Panc1 (cell line): ENCODE data around the gene CCDC154. TPM values are rescaled to one million over a fixed set of nuclear protein-coding genes. Genes with fewer than 3 reads are reported as not detected.
"Not testable (repeated sequence)": the region's sequence is repeated elsewhere in the genome, so short reads cannot be mapped to it uniquely, and the experiment has no call there.

Source experiments
- ATAC-seq: fragments of 200-7000 bp; cut with Tn5 transposase; 2 replicates; pipeline ENCODE4 v1.9.1; 2020; ENCODE audit warnings: mild to moderate bottlenecking, moderate library complexity
- BruUV-seq: library from RNA; stranded (reverse); fragments of 400-500 nt; replicated peaks from 2 replicates; lab custom pipeline; 2021; lab: Mats Ljungman, UMichigan
- CTCF ChIA-PET: fragments of 300-600 bp; sonication (Branson Sonifier 250); formaldehyde crosslinking; loops from one replicate; lab custom pipeline; 2022; ENCODE audit warnings: antibody characterized with exemption; lab: Charles Lee
- POLR2A ChIA-PET: fragments of 300-600 bp; sonication (Branson Sonifier 250); formaldehyde crosslinking; loops from one replicate; lab custom pipeline; 2022; ENCODE audit warnings: antibody characterized with exemption; lab: Charles Lee
- DNase-seq: peaks from one replicate; pipeline ENCODE4 v3.0.0-alpha.2; 2010; ENCODE audit warnings: low read depth, low spot score
- H3K27ac ChIP-seq: 2 replicates; pipeline ENCODE4 v1.5.1; 2011; ENCODE audit warnings: mild to moderate bottlenecking, low read length, inconsistent platforms
- H3K27me3 ChIP-seq: fragments of 200-500 bp; sonication (Bioruptor generic); 2 replicates; pipeline ENCODE4 v1.6.0; 2014; ENCODE audit warnings: low read length, inconsistent platforms; ENCODE audit not compliant: control insufficient read depth, insufficient read depth
- H3K36me3 ChIP-seq: fragments of 200-500 bp; sonication (Bioruptor generic); 2 replicates; pipeline ENCODE4 v1.5.1; 2014; ENCODE audit warnings: inconsistent platforms, mild to moderate bottlenecking, low read length, moderate library complexity; ENCODE audit not compliant: control insufficient read depth, insufficient read depth
- H3K4me1 ChIP-seq: 2 replicates; pipeline ENCODE4 v1.5.1; 2011; ENCODE audit warnings: inconsistent platforms, mild to moderate bottlenecking, low read length, moderate library complexity; ENCODE audit not compliant: control insufficient read depth, insufficient read depth
- H3K4me3 ChIP-seq, 2 experiments: 2 replicates each; pipeline ENCODE4 v1.5.1; 2011 to 2012; ENCODE audit warnings: low read depth in 2 of 2, low read length in 2 of 2, mild to moderate bottlenecking in 2 of 2, inconsistent platforms in 1 of 2, moderate library complexity in 1 of 2
- H3K9me3 ChIP-seq: fragments of 200-500 bp; sonication (Bioruptor generic); 2 replicates; pipeline ENCODE4 v1.5.1; 2014; ENCODE audit warnings: low read depth, mild to moderate bottlenecking, inconsistent platforms, low read length, moderate library complexity; ENCODE audit not compliant: control insufficient read depth, insufficient read depth
- POLR2AphosphoS5 ChIP-seq: IDR thresholded peaks from 2 replicates; pipeline ENCODE4 v1.6.1; 2012; ENCODE audit warnings: mild to moderate bottlenecking, low read depth, low read length, moderate library complexity
- SIN3A ChIP-seq: IDR thresholded peaks from 2 replicates; pipeline ENCODE4 v1.6.1; 2012; ENCODE audit warnings: low read depth, mild to moderate bottlenecking, low read length, moderate library complexity, borderline replicate concordance; ENCODE audit not compliant: insufficient read depth
- TCF7L2 ChIP-seq: IDR thresholded peaks from 2 replicates; pipeline ENCODE4 v1.6.1; 2011; ENCODE audit warnings: mild to moderate bottlenecking, low read depth, low read length, inconsistent platforms
- in situ Hi-C: cut with HindIII; loops from 2 replicates; pipeline ENCODE4 v1.10.0; 2016; ENCODE audit warnings: low sequenced_read_pairs, low pct_unique_long_range_greater_than_20kb
- intact Hi-C: fragments of 100-400 bp; cut with micrococcal nuclease; formaldehyde crosslinking; loops from one replicate; pipeline ENCODE4 v1.10.0; 2022; ENCODE audit not compliant: unreplicated experiment
- total RNA-seq: library from RNA; stranded (reverse); gene quantifications from one replicate; pipeline ENCODE4 v1.2.1, GENCODE V29; 2021; ENCODE audit not compliant: unreplicated experiment
- TF ChIP-seq, protein P1 (sequence below), 2 experiments: IDR thresholded peaks; 2 replicates each; pipeline ENCODE4 v1.6.1; 2011 to 2012; ENCODE audit warnings: low read depth in 2 of 2, control low read depth in 1 of 2, low read length in 1 of 2, mild to moderate bottlenecking in 1 of 2, moderate library complexity in 1 of 2; ENCODE audit not compliant: insufficient read depth in 1 of 2
- TF ChIP-seq, protein P2 (sequence below): fragments of 450-650 bp; IDR thresholded peaks from 2 replicates; pipeline ENCODE4 v1.5.1; 2017; ENCODE audit warnings: mild to moderate bottlenecking

Gene CCDC154
- total RNA-seq, 1 experiment from 2014 or later: 2.0 TPM

DNA sequence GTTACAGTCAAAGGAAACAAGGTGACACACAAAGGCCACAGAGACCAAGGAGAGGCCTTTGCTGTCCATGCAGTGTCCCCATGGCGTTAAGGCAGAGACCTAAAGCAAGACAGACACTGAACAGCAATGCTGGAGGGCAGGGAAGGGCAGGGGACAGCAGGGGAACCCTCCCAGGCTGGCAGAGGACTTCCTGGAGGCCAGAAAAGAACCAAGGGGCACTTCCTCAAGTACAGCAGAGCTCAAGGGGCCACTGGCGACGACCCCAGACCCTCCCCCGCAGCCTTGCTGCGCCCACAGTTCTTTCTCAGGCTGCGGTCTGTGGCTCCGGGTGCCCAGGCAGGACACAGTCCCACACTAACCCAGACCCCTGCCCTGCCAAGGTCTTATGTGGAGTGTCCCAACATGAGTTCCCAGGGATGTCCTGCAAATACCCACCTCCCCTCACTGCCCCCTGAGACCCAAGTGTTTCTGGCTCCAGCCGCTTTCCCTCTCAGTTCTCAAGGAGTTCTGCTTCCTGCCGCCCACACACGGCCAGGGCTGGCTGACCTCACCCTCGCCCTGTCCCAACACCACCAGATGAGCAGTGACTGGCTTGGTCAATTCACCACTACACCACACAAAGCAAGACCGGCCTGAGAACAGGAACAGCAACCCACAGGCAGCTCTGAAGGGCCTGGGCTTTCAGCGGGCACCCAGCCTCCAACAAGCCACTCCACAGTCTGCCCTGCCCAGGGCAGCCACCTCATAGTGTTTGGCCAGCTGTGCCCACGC, 26.3 kb upstream of the CCDC154 start:
- Histone ChIP-seq H3K27me3 (no peaks in the 10 kb centered on the region), H3K36me3 (no peaks in the 10 kb centered on the region; the same call in 1 of the 2 replicates), H3K9me3 (no peaks in the 10 kb centered on the region), H3K27ac (peak overlapping the region; percentile 19; the same call in 1 of the 2 replicates), H3K4me3 (no peak overlapping the region), H3K4me1 (peaks cover 28% of the 10 kb centered on the region)
- ATAC-seq (no peak), DNase-seq (no peak)
- no TSS peak for BruUV-seq
- TF ChIP-seq POLR2AphosphoS5: no peak
- TF ChIP-seq, protein P1, sequence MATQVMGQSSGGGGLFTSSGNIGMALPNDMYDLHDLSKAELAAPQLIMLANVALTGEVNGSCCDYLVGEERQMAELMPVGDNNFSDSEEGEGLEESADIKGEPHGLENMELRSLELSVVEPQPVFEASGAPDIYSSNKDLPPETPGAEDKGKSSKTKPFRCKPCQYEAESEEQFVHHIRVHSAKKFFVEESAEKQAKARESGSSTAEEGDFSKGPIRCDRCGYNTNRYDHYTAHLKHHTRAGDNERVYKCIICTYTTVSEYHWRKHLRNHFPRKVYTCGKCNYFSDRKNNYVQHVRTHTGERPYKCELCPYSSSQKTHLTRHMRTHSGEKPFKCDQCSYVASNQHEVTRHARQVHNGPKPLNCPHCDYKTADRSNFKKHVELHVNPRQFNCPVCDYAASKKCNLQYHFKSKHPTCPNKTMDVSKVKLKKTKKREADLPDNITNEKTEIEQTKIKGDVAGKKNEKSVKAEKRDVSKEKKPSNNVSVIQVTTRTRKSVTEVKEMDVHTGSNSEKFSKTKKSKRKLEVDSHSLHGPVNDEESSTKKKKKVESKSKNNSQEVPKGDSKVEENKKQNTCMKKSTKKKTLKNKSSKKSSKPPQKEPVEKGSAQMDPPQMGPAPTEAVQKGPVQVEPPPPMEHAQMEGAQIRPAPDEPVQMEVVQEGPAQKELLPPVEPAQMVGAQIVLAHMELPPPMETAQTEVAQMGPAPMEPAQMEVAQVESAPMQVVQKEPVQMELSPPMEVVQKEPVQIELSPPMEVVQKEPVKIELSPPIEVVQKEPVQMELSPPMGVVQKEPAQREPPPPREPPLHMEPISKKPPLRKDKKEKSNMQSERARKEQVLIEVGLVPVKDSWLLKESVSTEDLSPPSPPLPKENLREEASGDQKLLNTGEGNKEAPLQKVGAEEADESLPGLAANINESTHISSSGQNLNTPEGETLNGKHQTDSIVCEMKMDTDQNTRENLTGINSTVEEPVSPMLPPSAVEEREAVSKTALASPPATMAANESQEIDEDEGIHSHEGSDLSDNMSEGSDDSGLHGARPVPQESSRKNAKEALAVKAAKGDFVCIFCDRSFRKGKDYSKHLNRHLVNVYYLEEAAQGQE (IDR thresholded peaks at IDR 0.05; ENCODE audit: insufficient read depth in 1 of 2, low read depth in 2 of 2, low read length in 1 of 2): no peak
- no peak for TF ChIP-seq SIN3A
- TF ChIP-seq, protein P2, sequence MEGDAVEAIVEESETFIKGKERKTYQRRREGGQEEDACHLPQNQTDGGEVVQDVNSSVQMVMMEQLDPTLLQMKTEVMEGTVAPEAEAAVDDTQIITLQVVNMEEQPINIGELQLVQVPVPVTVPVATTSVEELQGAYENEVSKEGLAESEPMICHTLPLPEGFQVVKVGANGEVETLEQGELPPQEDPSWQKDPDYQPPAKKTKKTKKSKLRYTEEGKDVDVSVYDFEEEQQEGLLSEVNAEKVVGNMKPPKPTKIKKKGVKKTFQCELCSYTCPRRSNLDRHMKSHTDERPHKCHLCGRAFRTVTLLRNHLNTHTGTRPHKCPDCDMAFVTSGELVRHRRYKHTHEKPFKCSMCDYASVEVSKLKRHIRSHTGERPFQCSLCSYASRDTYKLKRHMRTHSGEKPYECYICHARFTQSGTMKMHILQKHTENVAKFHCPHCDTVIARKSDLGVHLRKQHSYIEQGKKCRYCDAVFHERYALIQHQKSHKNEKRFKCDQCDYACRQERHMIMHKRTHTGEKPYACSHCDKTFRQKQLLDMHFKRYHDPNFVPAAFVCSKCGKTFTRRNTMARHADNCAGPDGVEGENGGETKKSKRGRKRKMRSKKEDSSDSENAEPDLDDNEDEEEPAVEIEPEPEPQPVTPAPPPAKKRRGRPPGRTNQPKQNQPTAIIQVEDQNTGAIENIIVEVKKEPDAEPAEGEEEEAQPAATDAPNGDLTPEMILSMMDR: no peak
- no peak for TF ChIP-seq TCF7L2
- intact Hi-C loops (no loop called here), in situ Hi-C loops (no loop called here)
- ChIA-PET CTCF (no interaction called here), POLR2A (no interaction called here)

DNA sequence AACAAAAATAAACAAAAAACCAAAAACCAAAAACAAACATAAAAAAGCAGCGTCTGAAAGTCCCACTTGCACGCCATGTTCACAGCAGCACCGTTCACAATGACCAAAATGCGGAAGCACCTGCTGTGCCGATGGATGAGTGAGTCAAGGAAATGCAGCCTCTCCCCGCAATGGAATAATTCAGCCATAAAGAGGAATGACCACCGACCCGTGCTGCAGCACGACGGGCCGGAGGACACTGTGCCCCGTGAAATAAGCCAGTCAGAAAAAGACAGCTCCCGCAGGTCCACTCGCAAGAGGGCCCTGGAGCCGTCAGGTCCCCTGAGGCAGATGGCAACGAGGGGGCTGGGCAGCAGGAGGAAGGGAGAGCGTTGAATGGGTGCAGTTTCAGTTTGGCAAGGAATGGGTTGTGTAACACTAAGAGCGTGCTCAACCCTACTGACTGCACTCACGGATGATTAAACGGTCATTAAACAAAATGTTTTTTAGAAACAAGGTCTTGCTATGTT, 25.4 kb upstream of the CCDC154 start:
- CTCF ChIA-PET: no interaction called here
- Histone ChIP-seq H3K27ac (no peak overlapping the region; the same call in 1 of the 2 replicates), H3K4me1 (peaks cover 28% of the 10 kb centered on the region), H3K36me3 (no peaks in the 10 kb centered on the region; the same call in 1 of the 2 replicates), H3K27me3 (no peaks in the 10 kb centered on the region), H3K4me3 (no peak overlapping the region), H3K9me3 (no peaks in the 10 kb centered on the region)
- BruUV-seq: no TSS peak
- ATAC-seq (no peak), DNase-seq (no peak)
- in situ Hi-C loops (no loop called here), intact Hi-C loops (no loop called here)
- POLR2A ChIA-PET: no interaction called here
- TF ChIP-seq, protein P1 (IDR thresholded peaks at IDR 0.05; ENCODE audit: insufficient read depth in 1 of 2, low read depth in 2 of 2, low read length in 1 of 2): no peak
- TF ChIP-seq, protein P2: no peak
- TF ChIP-seq POLR2AphosphoS5: no peak
- no peak for TF ChIP-seq TCF7L2
- TF ChIP-seq SIN3A: no peak

DNA sequence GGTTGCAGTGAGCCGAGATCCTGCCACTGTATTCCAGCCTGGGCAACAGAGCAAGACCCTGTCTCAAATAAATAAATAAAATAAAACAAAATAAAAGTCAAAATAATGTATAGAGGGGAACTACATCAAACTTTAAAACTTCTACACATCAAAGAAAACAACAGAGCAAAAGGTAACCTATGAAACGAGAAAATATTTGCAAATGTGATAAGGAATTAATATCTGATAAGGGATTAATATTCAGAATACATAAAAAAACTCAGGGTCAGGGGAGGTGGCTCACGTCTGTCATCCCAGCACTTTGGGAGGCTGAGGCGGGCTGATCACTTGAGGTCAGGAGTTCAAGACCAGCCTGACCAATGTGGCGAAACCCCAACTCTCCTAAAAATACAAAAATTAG, 24.8 kb upstream of the CCDC154 start:
- H3K36me3 ChIP-seq, intact Hi-C loops, POLR2A ChIA-PET, H3K27me3 ChIP-seq, H3K9me3 ChIP-seq, in situ Hi-C loops, H3K4me3 ChIP-seq, ATAC-seq, CTCF ChIA-PET, H3K27ac ChIP-seq, BruUV-seq, DNase-seq: not testable (repeated sequence)
- H3K4me1 ChIP-seq: peaks cover 28% of the 10 kb centered on the region
